ENCODE results near the gene CCND2. TPM values are rescaled to one million over a fixed set of nuclear protein-coding genes. Genes with fewer than 3 reads are reported as not detected.

The CCND2 gene
- 50.0 and 77.9 TPM in 2 replicates for total RNA-seq

DNA sequence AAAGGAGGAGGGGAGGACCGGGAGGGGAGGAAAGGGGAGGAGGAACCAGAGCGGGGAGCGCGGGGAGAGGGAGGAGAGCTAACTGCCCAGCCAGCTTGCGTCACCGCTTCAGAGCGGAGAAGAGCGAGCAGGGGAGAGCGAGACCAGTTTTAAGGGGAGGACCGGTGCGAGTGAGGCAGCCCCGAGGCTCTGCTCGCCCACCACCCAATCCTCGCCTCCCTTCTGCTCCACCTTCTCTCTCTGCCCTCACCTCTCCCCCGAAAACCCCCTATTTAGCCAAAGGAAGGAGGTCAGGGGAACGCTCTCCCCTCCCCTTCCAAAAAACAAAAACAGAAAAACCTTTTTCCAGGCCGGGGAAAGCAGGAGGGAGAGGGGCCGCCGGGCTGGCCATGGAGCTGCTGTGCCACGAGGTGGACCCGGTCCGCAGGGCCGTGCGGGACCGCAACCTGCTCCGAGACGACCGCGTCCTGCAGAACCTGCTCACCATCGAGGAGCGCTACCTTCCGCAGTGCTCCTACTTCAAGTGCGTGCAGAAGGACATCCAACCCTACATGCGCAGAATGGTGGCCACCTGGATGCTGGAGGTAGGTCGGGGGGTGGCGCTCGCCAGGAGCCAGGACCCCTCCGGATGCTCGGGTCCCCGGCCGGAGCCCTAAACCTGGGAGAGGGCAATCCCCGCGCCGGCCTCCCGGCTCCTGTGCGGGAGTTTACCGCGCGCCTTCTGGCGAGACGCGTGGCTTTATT, at the start of gene CCND2:
CCND2 (plus strand) TSS at position 111 of the 744 bp plus-strand sequence; CDS start at position 390, 279 bp downstream.

DNA sequence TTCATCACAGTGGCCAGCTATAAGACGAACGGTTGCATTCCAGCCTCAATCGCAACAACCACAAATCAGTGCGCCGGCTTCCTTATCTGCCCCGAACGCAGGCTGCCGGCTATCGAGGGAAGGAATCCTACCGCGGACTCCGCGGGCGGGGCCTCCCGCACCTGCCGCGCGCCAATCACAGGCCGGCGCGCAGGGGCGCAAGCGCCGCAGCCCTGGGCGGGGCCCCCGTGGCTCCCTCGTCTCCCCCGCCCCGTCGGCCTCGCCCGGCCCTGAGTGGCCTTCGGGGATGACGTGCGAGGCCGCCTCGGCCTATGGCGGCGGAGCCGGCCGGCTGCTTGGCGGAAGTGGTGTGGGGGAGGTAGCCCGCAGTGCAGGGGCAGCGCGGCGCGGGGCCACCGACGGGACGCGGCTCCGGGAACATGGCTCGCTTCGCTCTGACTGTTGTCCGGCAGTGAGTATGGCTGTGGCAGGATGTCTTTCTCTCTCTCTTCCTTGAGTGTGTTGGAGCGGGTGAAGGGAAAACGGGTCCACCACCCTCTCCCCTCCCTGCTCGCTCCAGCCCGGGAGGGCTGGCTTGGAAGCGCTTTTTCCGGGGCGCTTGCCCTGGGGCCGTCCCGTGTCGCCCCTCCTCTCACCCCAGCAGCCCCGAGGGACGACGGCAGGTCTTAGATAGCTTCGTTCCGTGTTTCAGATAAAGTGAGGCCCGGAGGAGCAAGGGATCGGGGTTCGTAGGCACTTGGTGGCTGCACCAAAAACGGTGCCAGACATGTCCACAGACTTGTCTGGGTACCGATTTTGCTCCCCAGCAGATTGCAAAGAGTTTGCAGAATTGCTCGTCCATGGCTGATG, 47.5 kb downstream of the CCND2 start, which contains the start of gene TIGAR:
TIGAR (plus strand) TSS at position 361 of the 849 bp plus-strand sequence; CDS start at position 420, 59 bp downstream.

Other genes with a start within 250 kb of the CCND2 start
- gene TIGAR, start 47.5 kb downstream of the CCND2 start, total RNA-seq = 5.5 and 9.0 TPM in 2 replicates
- gene FGF23, start 106.0 kb downstream of the CCND2 start, total RNA-seq = not detected in 2 replicates
- not detected in 2 replicates for gene FGF6, start 172.1 kb downstream of the CCND2 start, total RNA-seq